HAP-1 (cell line): ENCODE measurements around the gene CACNB4.

Source experiments
- DNase-seq, 2 experiments: peaks; one replicate each; pipeline ENCODE4 v3.0.0-alpha.2; 2016 to 2020; ENCODE audit warnings: low spot score in 2 of 2
- H3K27me3 ChIP-seq: fragments of 250-450 bp; sonication (Bioruptor Pico); 2 replicates; pipeline ENCODE4 v1.5.1; 2020; ENCODE audit warnings: low read depth, mild to moderate bottlenecking, moderate library complexity
- H3K36me3 ChIP-seq: fragments of 250-450 bp; sonication (Bioruptor Pico); replicated peaks from 2 replicates; pipeline ENCODE4 v1.5.1; 2020; ENCODE audit warnings: mild to moderate bottlenecking
- H3K4me1 ChIP-seq: fragments of 250-450 bp; sonication (Bioruptor Pico); 2 replicates; pipeline ENCODE4 v1.5.1; 2020; ENCODE audit warnings: mild to moderate bottlenecking
- H3K4me3 ChIP-seq: fragments of 250-450 bp; sonication (Bioruptor Pico); 2 replicates; pipeline ENCODE4 v1.5.1; 2020; ENCODE audit warnings: mild to moderate bottlenecking, moderate library complexity
- H3K9me3 ChIP-seq: fragments of 250-450 bp; sonication (Bioruptor Pico); 2 replicates; pipeline ENCODE4 v1.5.1; 2020; ENCODE audit warnings: mild to moderate bottlenecking, moderate library complexity
- in situ Hi-C: fragments of 300-500 bp; cut with MboI; formaldehyde crosslinking; loops from 3 replicates; pipeline ENCODE4 v1.14.3; 2020; ENCODE audit warnings: low sequenced_read_pairs, inconsistent platforms, mixed read lengths

Gene CACNB4

DNA sequence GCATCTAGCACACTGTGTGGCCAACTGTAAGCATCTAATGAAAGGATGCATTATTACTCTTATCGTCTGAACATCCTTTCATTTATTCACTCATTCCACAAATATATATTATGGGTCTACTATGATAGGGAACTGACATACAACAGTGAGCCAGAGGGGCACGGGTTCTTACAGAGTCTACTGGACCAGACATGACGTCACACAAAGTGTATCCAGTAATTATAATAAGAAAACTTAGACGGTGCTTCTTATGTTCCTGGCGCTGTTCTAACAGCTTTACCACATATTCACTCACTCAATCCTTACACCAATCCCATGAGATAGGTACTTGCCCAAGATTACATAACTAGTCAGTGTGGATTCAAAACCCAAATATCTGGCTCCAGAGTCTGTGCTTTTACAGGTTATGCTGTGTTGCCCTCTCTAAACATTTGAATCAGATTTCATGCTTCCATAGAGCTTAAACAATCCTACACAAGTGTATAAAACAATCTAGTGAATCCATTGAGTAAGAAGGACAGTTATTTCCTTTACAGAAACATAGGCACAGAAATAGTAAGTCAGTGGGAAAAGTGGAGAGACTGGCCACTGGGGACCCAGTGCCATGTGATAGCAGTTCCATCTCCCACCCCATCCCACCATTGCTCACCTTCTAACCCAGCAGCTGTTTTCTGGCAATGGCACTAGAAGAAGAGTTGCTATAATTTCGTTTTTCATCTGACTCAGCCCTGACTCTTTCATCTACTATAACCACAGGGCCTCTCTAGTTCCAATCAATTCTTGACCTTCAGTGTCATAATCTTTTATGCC is 246.4 kb downstream of the CACNB4 start:
- no peaks in the 10 kb centered on the region for H3K36me3 ChIP-seq
- no peaks in the 10 kb centered on the region for H3K9me3 ChIP-seq
- in situ Hi-C loops, result no loop called here
- H3K4me3 ChIP-seq, result no peak overlapping the region
- peaks cover 8% of the 10 kb centered on the region; the same call in 1 of the 2 replicates for H3K4me1 ChIP-seq
- no peak for DNase-seq
- H3K27me3 ChIP-seq, result no peaks in the 10 kb centered on the region

GRCh38 chr2:151851761-151852160 is 247.1 kb downstream of the CACNB4 start:
- Histone ChIP-seq H3K4me1 (peaks cover 8% of the 10 kb centered on the region; the same call in 1 of the 2 replicates), H3K4me3 (no peak overlapping the region), H3K36me3 (no peaks in the 10 kb centered on the region), H3K27me3 (no peaks in the 10 kb centered on the region), H3K9me3 (no peaks in the 10 kb centered on the region)
- no peak for DNase-seq
- in situ Hi-C loops, result no loop called here

DNA sequence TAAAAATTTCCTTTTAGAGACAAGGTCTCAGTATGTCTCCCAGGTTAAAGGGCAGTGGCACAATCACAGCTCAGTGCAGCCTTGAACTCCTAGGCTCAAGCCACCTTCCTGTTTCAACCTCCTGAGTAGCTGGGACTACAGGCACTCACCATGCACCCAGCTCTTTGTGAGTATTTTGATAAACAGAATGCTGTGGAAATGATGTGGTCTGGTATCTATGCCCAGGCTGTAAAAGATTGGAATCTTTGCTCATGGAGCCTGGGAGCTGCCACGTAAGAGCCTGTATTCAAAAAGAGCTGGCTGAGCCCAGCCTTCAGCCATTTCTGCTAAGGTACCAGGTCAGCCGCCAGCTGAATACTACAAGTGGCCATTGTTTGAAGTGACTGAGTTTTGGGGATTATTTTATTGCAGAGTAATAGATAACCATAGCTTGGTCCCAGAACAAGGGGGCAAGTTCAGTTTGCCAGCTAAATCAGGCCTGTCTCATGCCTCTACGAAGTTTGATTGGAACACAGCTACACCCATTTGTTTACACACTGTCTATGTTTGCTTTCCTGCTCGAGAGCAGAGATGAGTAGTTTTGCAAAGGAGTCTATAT is 249.3 kb downstream of the CACNB4 start:
- Histone ChIP-seq H3K4me1 (peaks cover 8% of the 10 kb centered on the region; the same call in 1 of the 2 replicates), H3K36me3 (no peaks in the 10 kb centered on the region), H3K4me3 (no peak overlapping the region), H3K27me3 (no peaks in the 10 kb centered on the region), H3K9me3 (no peaks in the 10 kb centered on the region)
- in situ Hi-C loops, result no loop called here
- DNase-seq, result no peak

GRCh38 chr2:151845884-151846283 is 253.0 kb downstream of the CACNB4 start:
- H3K36me3 ChIP-seq, result no peaks in the 10 kb centered on the region
- in situ Hi-C loops, result no loop called here
- H3K27me3 ChIP-seq, result no peaks in the 10 kb centered on the region
- DNase-seq, result no peak
- no peaks in the 10 kb centered on the region for H3K9me3 ChIP-seq
- peaks cover 8% of the 10 kb centered on the region; the same call in 1 of the 2 replicates for H3K4me1 ChIP-seq
- H3K4me3 ChIP-seq, result no peak overlapping the region

DNA sequence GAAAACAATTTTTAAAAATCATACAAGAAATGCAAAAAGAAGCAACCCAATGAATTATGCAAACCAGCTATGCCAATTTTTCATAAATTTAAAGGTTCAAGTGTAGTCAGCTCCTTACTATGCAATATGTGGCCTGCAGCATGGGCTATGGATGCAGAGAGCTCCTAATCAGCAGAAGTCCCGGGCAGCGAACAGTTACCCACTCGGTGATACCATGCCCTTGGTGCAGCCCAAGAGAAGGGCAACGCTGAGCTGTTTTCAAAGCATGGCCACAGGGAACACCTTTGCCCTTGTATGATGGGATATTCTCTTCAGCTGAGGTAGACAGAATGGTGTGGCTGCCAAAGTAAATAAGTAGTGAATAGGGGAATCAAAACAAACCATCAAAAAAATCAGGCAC is 253.4 kb downstream of the CACNB4 start:
- Histone ChIP-seq H3K9me3 (no peaks in the 10 kb centered on the region), H3K4me3 (no peak overlapping the region), H3K36me3 (no peaks in the 10 kb centered on the region), H3K4me1 (peaks cover 8% of the 10 kb centered on the region; the same call in 1 of the 2 replicates), H3K27me3 (no peaks in the 10 kb centered on the region)
- DNase-seq, result no peak
- in situ Hi-C loops, result no loop called here

DNA sequence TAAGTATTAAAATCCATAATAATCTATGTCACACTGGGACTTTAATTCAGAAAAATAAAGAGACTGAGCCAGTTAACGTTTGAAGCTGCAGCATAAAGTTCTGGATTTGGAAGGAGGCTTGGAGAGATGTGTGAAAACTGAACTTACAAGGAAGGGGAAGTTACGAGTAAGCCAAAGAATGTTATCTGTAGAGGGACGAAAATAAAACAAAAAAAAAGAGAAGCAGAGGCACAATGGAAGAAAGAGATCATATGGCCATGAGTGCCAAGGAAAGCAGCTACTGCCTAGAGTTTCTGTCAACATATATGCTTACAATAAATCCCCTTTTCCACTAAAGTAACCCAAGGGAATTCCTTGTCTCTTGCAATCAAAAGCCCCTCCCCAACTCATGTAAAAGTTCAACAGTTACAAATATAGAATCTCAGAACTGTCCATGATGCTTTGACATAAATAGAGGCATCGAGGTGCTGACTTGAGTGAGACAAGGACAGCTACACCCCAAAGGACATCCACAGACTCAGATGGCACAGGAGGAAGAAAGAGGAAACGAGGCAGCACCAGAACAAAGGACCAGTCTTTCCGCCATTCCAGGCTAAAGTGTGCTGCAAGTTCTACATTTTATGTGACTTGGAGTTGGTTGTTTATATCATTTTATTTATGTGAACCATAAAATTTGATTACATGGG is 254.5 kb downstream of the CACNB4 start:
- in situ Hi-C loops, result no loop called here

GRCh38 chr2:151843691-151844061 is 255.2 kb downstream of the CACNB4 start:
- in situ Hi-C loops, result no loop called here
- Histone ChIP-seq H3K36me3 (no peaks in the 10 kb centered on the region), H3K4me1 (peaks cover 4% of the 10 kb centered on the region; the same call in 1 of the 2 replicates), H3K9me3 (no peaks in the 10 kb centered on the region), H3K4me3 (no peak overlapping the region), H3K27me3 (no peaks in the 10 kb centered on the region)
- no peak for DNase-seq

More for the DNA sequence above, 254.5 kb downstream of the CACNB4 start:
- no peak for DNase-seq
- H3K36me3 ChIP-seq, result no peaks in the 10 kb centered on the region
- no peak overlapping the region for H3K4me3 ChIP-seq
- no peaks in the 10 kb centered on the region for H3K27me3 ChIP-seq
- H3K4me1 ChIP-seq, result peaks cover 8% of the 10 kb centered on the region; the same call in 1 of the 2 replicates
- no peaks in the 10 kb centered on the region for H3K9me3 ChIP-seq

- no peaks in the 10 kb centered on the region for H3K9me3 ChIP-seq
- H3K4me1 ChIP-seq, result peaks cover under 1% of the 10 kb centered on the region; the same call in 1 of the 2 replicates
- H3K27me3 ChIP-seq, result no peaks in the 10 kb centered on the region
- DNase-seq, result no peak
- no peaks in the 10 kb centered on the region for H3K36me3 ChIP-seq
- no peak overlapping the region for H3K4me3 ChIP-seq
- in situ Hi-C loops, result no loop called here
Measured at GRCh38 chr2:151842830-151843690, 255.8 kb downstream of the CACNB4 start.

- H3K27me3 ChIP-seq, result no peaks in the 10 kb centered on the region
- in situ Hi-C loops, result no loop called here
Measured at GRCh38 chr2:151841047-151841424, 257.8 kb downstream of the CACNB4 start.

GRCh38 chr2:151840216-151841046 is 258.4 kb downstream of the CACNB4 start:
- no peak overlapping the region for H3K4me3 ChIP-seq
- in situ Hi-C loops, result no loop called here
- H3K27me3 ChIP-seq, result no peaks in the 10 kb centered on the region
- H3K9me3 ChIP-seq, result no peaks in the 10 kb centered on the region
- no peak for DNase-seq
- no peaks in the 10 kb centered on the region for H3K36me3 ChIP-seq
- H3K4me1 ChIP-seq, result no peaks in the 10 kb centered on the region

More at GRCh38 chr2:151841047-151841424, 257.8 kb downstream of the CACNB4 start:
- no peak overlapping the region for H3K4me3 ChIP-seq
- H3K9me3 ChIP-seq, result no peaks in the 10 kb centered on the region
- no peak for DNase-seq
- H3K36me3 ChIP-seq, result no peaks in the 10 kb centered on the region
- H3K4me1 ChIP-seq, result no peaks in the 10 kb centered on the region

GRCh38 chr2:151837926-151838325 is 260.9 kb downstream of the CACNB4 start:
- in situ Hi-C loops, result no loop called here
- Histone ChIP-seq H3K4me1 (no peaks in the 10 kb centered on the region), H3K4me3 (no peak overlapping the region)

DNA sequence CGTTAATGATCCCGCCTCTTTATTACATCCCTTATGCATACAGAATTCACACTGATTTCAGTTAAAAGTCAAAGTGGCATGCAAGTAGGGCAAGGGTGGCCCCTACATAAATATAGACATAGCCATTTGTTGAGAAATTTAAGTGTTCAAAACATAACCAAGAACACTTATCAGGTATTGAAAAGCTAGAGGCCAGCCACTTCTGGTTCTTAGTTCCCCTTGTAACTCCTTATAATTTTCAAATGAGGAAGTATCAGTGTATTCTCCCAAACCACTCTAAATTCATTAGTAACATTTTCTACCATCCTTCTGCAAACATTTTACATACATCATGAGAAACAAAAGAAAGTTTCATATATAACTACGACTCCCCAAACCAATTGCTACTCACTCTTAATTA is 264.9 kb downstream of the CACNB4 start:
- DNase-seq, result no peak
- no peaks in the 10 kb centered on the region for H3K36me3 ChIP-seq
- no peak overlapping the region for H3K4me3 ChIP-seq
- H3K9me3 ChIP-seq, result no peaks in the 10 kb centered on the region
- H3K4me1 ChIP-seq, result peaks cover under 1% of the 10 kb centered on the region
- in situ Hi-C loops, result no loop called here
- H3K27me3 ChIP-seq, result no peaks in the 10 kb centered on the region

More at GRCh38 chr2:151837926-151838325, 260.9 kb downstream of the CACNB4 start:
- DNase-seq, result no peak
- no peaks in the 10 kb centered on the region for H3K36me3 ChIP-seq
- no peaks in the 10 kb centered on the region for H3K27me3 ChIP-seq
- no peaks in the 10 kb centered on the region for H3K9me3 ChIP-seq
